GM19193 (cell line): ENCODE data around the gene TMED4.
A peak's percentile ranks its signal among the peaks of the same experiment; 100 is the strongest.

Experiments
- POLR2A ChIP-seq: IDR thresholded peaks from 4 replicates; pipeline ENCODE4 v1.6.1; 2011; ENCODE audit not compliant: insufficient read depth, insufficient read length; ENCODE audit errors: extremely low read depth

TMED4 gene

GRCh38 chr7:44581879-44582603, at the start of gene TMED4:
TSS of gene TMED4 (minus strand) at chr7:44582231. CDS start at chr7:44582206, 25 bp downstream.
- TF ChIP-seq POLR2A, result peak; percentile 97

- no peak for TF ChIP-seq POLR2A
Measured at GRCh38 chr7:44631458-44632115, 49.6 kb upstream of the TMED4 start.

GRCh38 chr7:44630792-44631457, 48.9 kb upstream of the TMED4 start:
- TF ChIP-seq POLR2A, result no peak

GRCh38 chr7:44629829-44630522, 47.9 kb upstream of the TMED4 start:
- no peak for TF ChIP-seq POLR2A

GRCh38 chr7:44626620-44627019, 44.6 kb upstream of the TMED4 start:
- TF ChIP-seq POLR2A, result no peak

- TF ChIP-seq POLR2A, result no peak
Measured at GRCh38 chr7:44625526-44626471, 43.8 kb upstream of the TMED4 start.

- no peak for TF ChIP-seq POLR2A
Measured at GRCh38 chr7:44624318-44624717, 42.3 kb upstream of the TMED4 start.

GRCh38 chr7:44622342-44623151, 40.5 kb upstream of the TMED4 start:
- peak; percentile 22 for TF ChIP-seq POLR2A

- no peak for TF ChIP-seq POLR2A
Measured at GRCh38 chr7:44621750-44622103, 39.7 kb upstream of the TMED4 start.

- TF ChIP-seq POLR2A, result no peak
Measured at GRCh38 chr7:44621034-44621749, 39.2 kb upstream of the TMED4 start.

- no peak for TF ChIP-seq POLR2A
Measured at GRCh38 chr7:44618753-44619152, 36.7 kb upstream of the TMED4 start.

GRCh38 chr7:44618045-44618444, 36.0 kb upstream of the TMED4 start:
- TF ChIP-seq POLR2A, result no peak

GRCh38 chr7:44617225-44617890, 35.3 kb upstream of the TMED4 start:
- TF ChIP-seq POLR2A, result no peak

- TF ChIP-seq POLR2A, result no peak
Measured at GRCh38 chr7:44616545-44616944, 34.5 kb upstream of the TMED4 start.
